Small intestine (tissue), 4 donors: Measurements from ENCODE around the gene TMEM120B. TPM values are rescaled to one million over a fixed set of nuclear protein-coding genes. Genes with fewer than 3 reads are reported as not detected.

ENCODE experiments used
- polyA plus RNA-seq, 4 donors: library from polyadenylated mRNA; stranded (reverse) in 3 of 4; unstranded in 1 of 4; fragments of 200-250 nt in 3 of 4; fragments of 120-200 nt in 1 of 4; gene quantifications; one replicate each; pipeline versions ENCODE4 v1.2.1 to v1.2.3, GENCODE V29; 2013
- donor health status: healthy with polysubstance abuse.
- donor health status: Bipolar disorder and iron deficiency.
- donor health status: healthy.

Gene TMEM120B
- polyA plus RNA-seq, 4 donors, result 2.7 to 11.3 (median 3.6) TPM

Other genes with a start within 250 kb of the TMEM120B start
- gene KDM2B, start 131.7 kb upstream of the TMEM120B start, polyA plus RNA-seq, result 10 to 100 TPM in 2 of 4 donors, 1 to 10 TPM in 2; 7.6 to 16.0 (median 11.8) TPM
- gene ORAI1, start 86.2 kb upstream of the TMEM120B start, polyA plus RNA-seq, result 10 to 100 TPM; 16.1 to 51.4 (median 28.7) TPM
- 1 to 10 TPM in 1 of 4 donors, under 1 TPM in 1, not detected in 2; 0.57 to 3.1 TPM for gene MORN3, start 43.1 kb upstream of the TMEM120B start, polyA plus RNA-seq
- 10 to 100 TPM; 13.3 to 75.9 (median 43.6) TPM for gene RHOF, start 80.9 kb downstream of the TMEM120B start, polyA plus RNA-seq
- gene SETD1B, start 91.3 kb downstream of the TMEM120B start, polyA plus RNA-seq, result 10 to 100 TPM in 1 of 4 donors, 1 to 10 TPM in 3; 3.6 to 13.0 (median 6.6) TPM
- gene HPD, start 146.1 kb downstream of the TMEM120B start, polyA plus RNA-seq, result under 1 TPM in 2 of 4 donors, not detected in 2; 0.13 to 0.78 TPM
- 100 to 1,000 TPM in 1 of 4 donors, 10 to 100 TPM in 3; 54.9 to 123 (median 89.0) TPM for gene PSMD9, start 176.0 kb downstream of the TMEM120B start, polyA plus RNA-seq
- 1 to 10 TPM in 1 of 4 donors, under 1 TPM in 2, not detected in 1; 0.34 to 1.6 (median 0.67) TPM for gene CFAP251, start 205.8 kb downstream of the TMEM120B start, polyA plus RNA-seq